ENCODE measurements around the gene C10orf105.
A peak's percentile ranks its signal among the peaks of the same experiment; 100 is the strongest.

C10orf105 gene

GRCh38 chr10:71696628-71697326, 22.8 kb downstream of the C10orf105 start:
- DNase-seq = peak; percentile 11

DNA sequence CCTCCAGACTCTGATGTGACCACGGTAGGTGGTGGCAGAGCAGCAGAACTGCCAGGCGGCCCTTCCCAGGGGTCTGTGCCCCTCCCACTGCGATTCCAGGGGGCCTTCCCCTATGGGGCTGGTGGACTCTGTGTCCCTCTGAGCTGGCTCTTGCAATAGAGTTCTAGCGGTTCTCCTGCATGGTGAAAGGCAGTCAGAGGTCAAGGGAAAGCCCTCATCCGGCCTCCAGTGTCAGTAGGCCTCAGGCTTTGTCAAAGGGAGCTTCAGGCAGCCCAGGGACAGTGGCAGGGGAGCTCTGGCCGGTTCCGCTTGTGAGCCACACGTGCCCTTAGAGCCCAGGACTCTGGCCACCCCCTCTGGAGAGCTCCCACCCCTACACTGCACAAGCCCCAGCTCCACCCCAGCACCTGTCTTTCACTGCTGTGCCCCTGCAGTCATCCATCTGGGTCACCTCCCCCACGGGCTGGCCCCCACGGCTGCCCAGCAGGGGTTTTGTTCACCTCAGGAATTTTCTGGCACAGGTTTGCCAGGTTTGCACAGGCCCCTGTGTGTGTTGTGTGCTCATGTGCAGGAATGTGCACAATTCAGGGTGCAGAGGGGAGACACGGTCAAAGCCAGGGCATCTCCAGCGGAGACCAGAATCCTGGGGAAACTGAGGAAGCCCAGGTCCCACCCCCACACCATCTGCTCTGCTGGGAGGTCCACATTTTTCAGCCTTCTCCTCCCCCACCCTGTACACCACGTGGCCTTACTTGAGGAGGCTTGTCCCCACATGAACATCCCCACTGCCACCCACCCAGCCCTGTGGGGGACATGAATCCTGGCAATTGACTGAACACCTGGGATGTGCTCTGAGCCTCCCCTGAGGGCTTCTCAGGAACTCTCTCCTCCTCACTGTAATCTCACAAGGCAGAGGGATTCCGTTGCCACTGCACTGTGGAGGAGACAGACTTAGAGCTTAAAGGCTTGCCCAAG, 23.8 kb downstream of the C10orf105 start:
- DNase-seq = no peak

DNA sequence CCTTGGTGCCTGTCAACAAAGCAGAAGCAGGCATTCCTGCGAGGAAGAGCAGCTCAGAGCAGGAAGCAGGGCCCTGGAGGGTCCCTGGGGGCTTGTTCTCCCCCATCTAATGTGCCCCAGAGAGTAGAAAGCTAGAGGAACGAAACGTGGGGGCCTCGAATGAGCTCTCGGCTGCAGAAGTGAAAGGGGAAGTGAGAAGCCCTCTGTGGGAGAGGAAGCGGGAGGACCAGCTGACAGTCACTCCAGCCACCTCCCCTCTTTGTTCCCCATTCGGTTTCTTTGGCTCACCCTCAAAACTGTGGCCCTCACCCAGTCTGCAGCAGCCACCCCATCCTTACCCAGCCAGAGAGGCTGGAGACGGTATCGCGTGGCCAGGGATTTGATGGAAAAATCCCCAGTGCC, 25.0 kb downstream of the C10orf105 start:
- DNase-seq = no peak

GRCh38 chr10:71694039-71694501, 25.5 kb downstream of the C10orf105 start:
- no peak for DNase-seq

DNA sequence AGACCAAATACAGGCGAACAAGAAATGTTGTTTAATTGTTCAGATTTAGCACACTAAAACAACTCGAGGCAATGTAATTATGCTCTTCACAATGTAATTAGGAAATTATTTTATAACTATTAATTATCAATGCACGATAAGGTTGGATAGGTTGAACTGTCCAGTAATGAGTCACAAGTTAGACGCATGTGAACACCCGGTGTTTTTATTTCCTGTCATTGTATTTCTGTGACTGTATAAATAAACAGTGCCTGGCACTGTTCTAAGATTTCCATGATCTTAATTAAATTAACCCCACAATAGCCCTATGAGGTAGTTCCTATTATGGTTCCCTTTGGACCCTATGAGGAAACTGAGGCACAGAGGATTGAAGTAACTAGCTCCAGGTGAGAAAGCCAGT, 26.2 kb downstream of the C10orf105 start:
- DNase-seq = no peak

DNA sequence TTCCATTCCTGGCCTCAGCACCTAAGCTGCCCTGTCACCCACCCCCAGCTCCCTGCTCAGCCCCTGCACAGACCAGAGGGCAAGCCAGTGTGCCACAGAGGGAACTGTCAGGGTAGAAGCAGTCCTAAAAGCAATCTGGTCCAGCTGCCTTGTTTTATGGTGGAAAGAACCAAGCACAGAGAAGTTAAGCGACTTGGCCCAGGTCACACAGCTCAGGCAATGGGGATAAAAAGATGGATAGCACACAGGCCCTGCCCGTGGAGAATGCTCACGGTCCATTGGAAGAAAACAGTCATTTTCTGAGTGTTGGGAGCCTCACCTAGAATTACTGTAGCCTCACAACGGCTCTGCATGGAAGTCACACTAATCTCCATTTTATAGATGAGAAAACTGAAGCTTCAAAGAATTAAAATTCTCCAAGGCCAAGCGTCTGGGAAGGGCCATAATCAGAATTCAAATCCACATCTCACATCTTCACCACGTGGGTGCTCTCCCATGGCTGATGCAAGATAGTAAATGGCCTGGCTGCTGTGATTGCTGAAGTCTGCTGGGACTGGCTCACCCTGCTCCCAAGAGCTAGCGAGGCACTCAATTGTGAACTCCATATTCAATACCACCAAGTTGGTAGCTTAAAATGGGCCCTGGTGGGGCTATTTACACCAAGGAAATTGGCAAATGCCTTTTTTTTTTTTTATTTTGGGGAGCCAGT, 26.8 kb downstream of the C10orf105 start:
- no peak for DNase-seq

- no peak for DNase-seq
These were observed 28.2 kb downstream of the C10orf105 start for GRCh38 chr10:71691405-71691804.

DNA sequence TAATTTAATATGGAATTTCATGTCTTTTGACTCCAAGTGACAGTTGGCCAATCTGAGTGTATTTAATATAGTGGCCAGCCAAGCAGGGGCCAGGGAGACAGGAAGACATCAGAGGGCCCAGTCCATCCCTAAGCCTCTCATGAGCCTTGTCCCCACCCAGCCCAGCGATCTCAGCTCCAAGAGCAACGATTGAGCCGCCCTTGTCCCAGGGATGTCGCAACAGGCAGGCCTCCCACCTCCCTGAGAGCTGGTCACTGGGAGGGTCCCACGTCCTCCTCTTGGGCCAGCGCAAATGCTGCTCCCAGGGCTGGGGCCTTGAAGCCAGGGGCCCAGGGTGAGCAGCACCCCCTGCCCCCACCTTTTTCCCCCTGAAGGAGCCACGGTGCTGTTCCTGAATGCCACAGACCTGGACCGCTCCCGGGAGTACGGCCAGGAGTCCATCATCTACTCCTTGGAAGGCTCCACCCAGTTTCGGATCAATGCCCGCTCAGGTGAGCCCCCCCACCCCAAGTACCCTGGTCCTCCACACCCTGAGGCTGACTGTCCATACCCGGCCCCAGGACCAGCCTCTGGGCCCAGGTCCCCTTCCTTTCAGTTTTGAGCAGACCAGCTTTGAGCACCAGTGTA, 29.4 kb downstream of the C10orf105 start:
- no peak for DNase-seq

- no peak for DNase-seq
These were observed 31.3 kb downstream of the C10orf105 start for GRCh38 chr10:71688256-71688655.

DNA sequence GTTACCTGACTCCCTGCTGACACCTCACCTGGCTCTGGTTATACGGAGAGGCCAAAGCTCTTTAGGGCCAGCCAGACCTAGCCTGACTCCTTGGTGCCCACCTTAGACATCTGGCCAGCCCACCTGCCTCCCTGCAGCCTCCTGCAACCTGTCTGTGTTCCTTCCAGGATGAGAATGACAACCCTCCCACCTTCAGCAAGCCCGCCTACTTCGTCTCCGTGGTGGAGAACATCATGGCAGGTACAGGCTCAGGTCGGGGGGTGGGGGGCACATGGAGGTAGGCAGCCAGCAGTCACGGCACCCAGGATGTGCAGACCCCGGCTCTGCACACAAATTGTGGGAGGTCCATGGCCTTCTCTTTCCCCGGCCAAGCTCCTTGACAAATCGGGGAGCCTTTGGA, 32.1 kb downstream of the C10orf105 start:
- no peak for DNase-seq

GRCh38 chr10:71687077-71687476, 32.5 kb downstream of the C10orf105 start:
- peak; percentile 56 for DNase-seq

DNA sequence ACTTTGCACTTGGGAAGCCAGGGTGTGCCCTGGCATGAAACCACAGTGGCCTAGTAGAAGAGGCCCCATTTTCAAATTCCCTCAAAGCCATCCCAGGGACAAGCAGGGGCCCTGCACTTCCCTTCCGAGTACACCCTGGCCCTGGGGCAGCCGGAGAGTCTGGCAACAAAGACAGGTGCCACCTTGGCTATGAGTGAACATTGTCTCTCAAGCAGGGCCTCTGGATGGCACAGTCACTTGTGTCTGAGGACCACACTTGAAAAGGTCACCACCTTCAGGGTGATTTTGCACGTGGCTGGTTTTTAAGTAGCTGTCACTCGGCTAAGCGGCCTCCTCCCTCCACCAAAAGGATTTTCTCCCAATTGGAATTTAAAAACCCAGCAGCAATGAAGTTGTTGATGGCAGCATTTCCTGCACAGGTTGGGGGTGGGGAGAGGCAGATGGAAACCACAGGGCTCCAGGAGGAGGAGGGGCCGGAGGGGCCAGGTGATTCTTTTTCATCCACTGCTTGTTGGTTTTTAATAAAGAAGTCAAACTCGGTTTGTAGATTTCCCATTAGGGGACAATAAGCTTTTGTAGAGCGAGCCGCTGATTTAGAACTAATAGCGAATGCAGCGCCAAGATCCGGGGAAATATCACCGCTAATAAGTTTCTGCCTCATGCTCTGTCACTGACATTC, 33.9 kb downstream of the C10orf105 start:
- DNase-seq = peak; percentile 13

DNA sequence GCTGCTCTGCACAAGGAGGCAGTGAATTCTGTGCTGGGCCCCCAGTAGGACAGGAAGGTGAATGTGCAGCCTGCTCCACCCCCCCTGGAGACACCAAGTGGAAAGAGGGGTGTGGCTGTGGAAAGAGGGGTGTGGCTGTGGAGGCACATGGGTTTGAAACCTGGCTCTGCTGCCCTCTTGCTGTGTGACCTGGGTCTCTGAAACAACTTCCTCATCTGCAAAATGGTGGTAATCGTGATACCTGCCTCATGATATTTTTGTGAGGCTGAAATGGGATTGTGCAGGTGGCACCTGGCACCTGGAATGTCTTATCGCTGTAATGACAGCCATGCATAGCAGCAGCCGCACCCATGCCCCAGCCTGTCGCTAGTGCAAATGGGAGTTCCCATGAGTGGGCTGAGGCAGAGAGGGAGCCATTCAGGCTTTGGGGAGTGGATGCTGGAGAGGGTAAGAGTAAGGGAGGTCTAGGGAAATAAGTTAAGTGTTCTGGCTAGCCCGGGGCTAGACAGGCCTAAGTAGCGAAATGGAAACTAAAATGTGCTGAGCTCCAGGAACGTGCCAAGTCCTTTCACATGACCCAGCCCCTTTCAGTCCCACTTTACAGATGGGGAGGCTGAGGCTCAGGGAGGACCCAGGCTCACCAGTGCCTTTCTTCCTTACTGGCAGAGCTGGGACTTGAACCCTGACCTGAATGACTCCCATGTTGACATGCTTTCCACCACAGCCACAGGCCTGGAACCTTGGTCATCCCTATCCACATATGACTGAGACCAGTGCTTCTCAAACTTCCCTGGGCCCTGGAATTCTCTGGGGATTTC, 35.0 kb downstream of the C10orf105 start:
- peak; percentile 14 for DNase-seq

DNA sequence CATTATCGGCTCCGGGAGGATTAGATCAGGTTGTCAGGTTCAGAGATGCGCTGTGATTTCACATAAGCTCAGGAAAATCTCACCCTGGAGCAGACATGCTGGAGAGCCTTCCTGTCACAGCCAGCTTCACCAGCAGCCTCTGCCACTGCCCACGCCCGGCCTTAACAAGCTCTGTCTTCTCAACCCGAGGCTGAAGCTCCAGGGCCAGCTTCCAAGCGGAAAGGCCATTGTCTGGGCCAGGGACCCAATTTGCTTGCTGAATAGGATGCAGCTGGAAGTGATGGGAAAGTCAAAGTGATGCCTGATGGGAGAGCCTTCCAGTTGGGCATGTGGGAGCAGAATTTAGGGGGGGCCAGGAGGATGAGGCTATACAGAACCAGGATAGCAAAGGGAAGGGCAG, 36.3 kb downstream of the C10orf105 start:
- DNase-seq = no peak

DNA sequence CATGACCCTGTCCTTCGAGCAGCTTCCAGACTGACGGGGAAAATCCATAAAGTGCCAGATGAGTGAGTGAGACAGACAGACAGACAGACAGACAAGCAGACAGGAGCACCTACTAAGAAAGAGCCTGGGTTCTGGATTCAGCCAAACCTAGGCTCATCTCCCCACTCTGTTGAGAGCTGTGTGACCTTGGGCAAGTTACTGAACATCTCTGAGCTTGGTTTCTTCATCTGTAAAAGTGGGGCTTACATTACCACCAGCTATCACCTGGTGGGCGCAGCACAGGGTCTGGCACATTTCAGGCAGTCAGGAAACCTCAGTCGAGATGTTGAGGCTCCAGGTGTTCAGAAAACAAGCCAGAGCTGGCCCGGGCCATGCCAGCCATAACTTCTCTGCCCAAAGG, 37.6 kb downstream of the C10orf105 start:
- DNase-seq = no peak

DNA sequence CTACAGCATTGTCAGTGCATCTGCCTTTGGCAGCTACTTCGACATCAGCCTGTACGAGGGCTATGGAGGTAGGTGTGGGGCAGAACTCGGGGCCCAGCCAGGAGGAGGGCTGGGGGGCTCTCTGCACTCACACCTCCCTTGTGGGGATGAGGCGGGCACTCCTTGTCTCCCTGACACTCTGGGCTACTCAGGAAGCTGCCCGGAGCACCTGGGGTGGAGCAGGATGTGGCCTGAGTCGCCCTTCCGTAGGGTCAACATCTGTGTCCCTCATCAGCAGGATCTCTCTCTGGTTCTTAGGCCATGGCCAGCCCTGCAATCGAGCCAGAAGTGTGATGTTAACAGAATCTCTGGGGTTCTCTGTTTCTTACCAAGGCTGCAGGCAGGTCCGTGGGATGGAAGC, 40.2 kb downstream of the C10orf105 start:
- DNase-seq = no peak

- DNase-seq = no peak
These were observed 41.3 kb downstream of the C10orf105 start for GRCh38 chr10:71678057-71678805.

DNA sequence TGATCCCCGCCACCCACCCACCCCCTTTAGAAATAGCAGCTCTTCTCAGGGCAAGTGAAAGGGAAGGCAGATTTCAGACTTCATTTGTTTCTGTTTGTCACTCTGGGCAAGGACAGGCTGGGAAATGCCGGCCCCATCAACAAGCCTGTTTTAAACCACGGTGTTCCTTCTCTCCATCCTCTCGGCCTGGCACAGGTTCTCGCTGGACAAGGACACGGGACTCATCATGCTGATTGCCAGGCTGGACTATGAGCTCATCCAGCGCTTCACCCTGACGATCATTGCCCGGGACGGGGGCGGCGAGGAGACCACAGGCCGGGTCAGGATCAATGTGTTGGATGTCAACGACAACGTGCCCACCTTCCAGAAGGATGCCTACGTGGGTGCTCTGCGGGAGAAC, 42.3 kb downstream of the C10orf105 start:
- no peak for DNase-seq

- no peak for DNase-seq
These were observed 44.1 kb downstream of the C10orf105 start for GRCh38 chr10:71675295-71675970.
